H9 (cell line): Measurements from ENCODE around the gene PROX2. TPM values are rescaled to one million over a fixed set of nuclear protein-coding genes. Genes with fewer than 3 reads are reported as not detected.

ENCODE experiments used
- DNase-seq: peaks from one replicate; pipeline ENCODE4 v3.0.0-alpha.2; 2017
- H2AFZ ChIP-seq: one replicate; pipeline ENCODE4 v1.6.1; 2013; ENCODE audit warnings: mild to moderate bottlenecking, low read length, control low read depth, moderate library complexity
- H2AK5ac ChIP-seq: 2 replicates; pipeline ENCODE4 v1.6.1; 2013; ENCODE audit warnings: low read length, control low read depth, mixed read lengths; ENCODE audit not compliant: insufficient read length
- H2BK120ac ChIP-seq: one replicate; pipeline ENCODE4 v1.6.1; 2013; ENCODE audit warnings: low read depth, mild to moderate bottlenecking, low read length, control low read depth, inconsistent platforms; ENCODE audit not compliant: poor library complexity, severe bottlenecking
- H2BK12ac ChIP-seq: 2 replicates; pipeline ENCODE4 v1.6.1; 2013; ENCODE audit warnings: low read length, control low read depth, mixed read lengths, low read depth; ENCODE audit not compliant: insufficient read length
- H2BK15ac ChIP-seq: 2 replicates; pipeline ENCODE4 v1.6.1; 2013; ENCODE audit warnings: low read depth, low read length, control low read depth
- H2BK20ac ChIP-seq: one replicate; pipeline ENCODE4 v1.6.1; 2013; ENCODE audit warnings: low read depth, mild to moderate bottlenecking, low read length, control low read depth, inconsistent platforms; ENCODE audit not compliant: poor library complexity, severe bottlenecking
- H2BK5ac ChIP-seq: 2 replicates; pipeline ENCODE4 v1.6.1; 2013; ENCODE audit warnings: low read length, control low read depth, mixed read lengths; ENCODE audit not compliant: insufficient read length
- H3K14ac ChIP-seq: 2 replicates; pipeline ENCODE4 v1.6.1; 2013; ENCODE audit warnings: low read length, control low read depth; ENCODE audit not compliant: insufficient read depth
- H3K18ac ChIP-seq: 2 replicates; pipeline ENCODE4 v1.6.1; 2013; ENCODE audit warnings: low read depth, mild to moderate bottlenecking, mixed read lengths, low read length, control low read depth; ENCODE audit not compliant: insufficient read length
- H3K23ac ChIP-seq: 2 replicates; pipeline ENCODE4 v1.6.1; 2013; ENCODE audit warnings: low read length, control low read depth, mixed read lengths, low read depth; ENCODE audit not compliant: insufficient read length
- H3K23me2 ChIP-seq: 2 replicates; pipeline ENCODE4 v1.6.1; 2013; ENCODE audit warnings: low read depth, mild to moderate bottlenecking, mixed read lengths, low read length, control low read depth; ENCODE audit not compliant: insufficient read length, poor library complexity, severe bottlenecking
- H3K27ac ChIP-seq: 2 replicates; pipeline ENCODE4 v1.5.1; 2013; ENCODE audit warnings: low read length, control low read depth, mixed read lengths, low read depth; ENCODE audit not compliant: insufficient read length
- H3K27me3 ChIP-seq: 2 replicates; pipeline ENCODE4 v1.6.1; 2013; ENCODE audit warnings: low read length, control low read depth, inconsistent platforms; ENCODE audit not compliant: insufficient read depth
- H3K4ac ChIP-seq: 2 replicates; pipeline ENCODE4 v1.6.1; 2013; ENCODE audit warnings: low read depth, mild to moderate bottlenecking, control low read depth, inconsistent platforms, low read length, moderate library complexity
- H3K4me1 ChIP-seq: 2 replicates; pipeline ENCODE4 v1.6.1; 2013; ENCODE audit warnings: low read length, control low read depth, inconsistent platforms; ENCODE audit not compliant: insufficient read depth
- H3K4me2 ChIP-seq: 2 replicates; pipeline ENCODE4 v1.6.1; 2013; ENCODE audit warnings: low read length, control low read depth, mixed read lengths; ENCODE audit not compliant: insufficient read length, insufficient read depth
- H3K56ac ChIP-seq: 2 replicates; pipeline ENCODE4 v1.6.1; 2013; ENCODE audit warnings: low read depth, mild to moderate bottlenecking, mixed read lengths, low read length, control low read depth; ENCODE audit not compliant: insufficient read length
- H3K79me1 ChIP-seq: 2 replicates; pipeline ENCODE4 v1.6.1; 2013; ENCODE audit warnings: low read depth, mild to moderate bottlenecking, moderate library complexity, low read length, control low read depth, inconsistent platforms; ENCODE audit not compliant: insufficient read depth, poor library complexity, severe bottlenecking
- H3K79me2 ChIP-seq: 2 replicates; pipeline ENCODE4 v1.6.1; 2013; ENCODE audit warnings: low read length, control low read depth, inconsistent platforms; ENCODE audit not compliant: insufficient read depth
- H3K9ac ChIP-seq: 2 replicates; pipeline ENCODE4 v1.6.1; 2013; ENCODE audit warnings: low read length, control low read depth, mixed read lengths; ENCODE audit not compliant: insufficient read length; ENCODE audit errors: extremely low read depth
- H3K9me3 ChIP-seq: one replicate; pipeline ENCODE4 v1.6.1; 2013; ENCODE audit warnings: low read depth, low read length, inconsistent platforms; ENCODE audit not compliant: control insufficient read depth
- H3T11ph ChIP-seq: one replicate; pipeline ENCODE4 v1.6.1; 2013; ENCODE audit warnings: mild to moderate bottlenecking, low read length, control low read depth, inconsistent platforms
- H4K20me1 ChIP-seq: one replicate; pipeline ENCODE4 v1.6.1; 2013; ENCODE audit not compliant: control insufficient read depth, insufficient read length, insufficient read depth
- H4K5ac ChIP-seq: 2 replicates; pipeline ENCODE4 v1.6.1; 2013; ENCODE audit warnings: low read depth, mild to moderate bottlenecking, mixed read lengths, low read length, control low read depth; ENCODE audit not compliant: insufficient read length
- H4K8ac ChIP-seq: replicated peaks from 2 replicates; pipeline ENCODE4 v1.6.1; 2013; ENCODE audit warnings: low read length, control low read depth, mixed read lengths, low read depth; ENCODE audit not compliant: insufficient read length
- H4K91ac ChIP-seq: 2 replicates; pipeline ENCODE4 v1.6.1; 2013; ENCODE audit warnings: low read depth, mild to moderate bottlenecking, moderate library complexity, mixed read lengths, low read length, control low read depth; ENCODE audit not compliant: insufficient read length
- H3K27ac Mint-ChIP-seq, 3 experiments: 2 replicates in 2 of 3; 3 replicates in 1 of 3; pipeline ENCODE4 v1.8.0; 2020 to 2021; ENCODE audit warnings: mixed read lengths in 3 of 3, mild to moderate bottlenecking in 1 of 3, moderate library complexity in 1 of 3
- H3K27me3 Mint-ChIP-seq: 2 replicates; pipeline ENCODE4 v1.8.0; 2021; ENCODE audit warnings: low read depth, mild to moderate bottlenecking, moderate library complexity, mixed read lengths
- H3K36me3 Mint-ChIP-seq, 3 experiments: 2 replicates in 2 of 3; 3 replicates in 1 of 3; pipeline ENCODE4 v1.8.0; 2020 to 2021; ENCODE audit warnings: low read depth in 3 of 3, mixed read lengths in 3 of 3; ENCODE audit not compliant: insufficient read depth in 1 of 3
- H3K4me1 Mint-ChIP-seq, 2 experiments: 2 replicates each; pipeline ENCODE4 v1.8.0; 2020; ENCODE audit warnings: mixed read lengths in 2 of 2
- H3K4me3 Mint-ChIP-seq, 2 experiments: 2 replicates in 1 of 2; 3 replicates in 1 of 2; pipeline ENCODE4 v1.8.0; 2020 to 2021; ENCODE audit warnings: mild to moderate bottlenecking in 2 of 2, mixed read lengths in 2 of 2, moderate library complexity in 1 of 2
- H3K9me3 Mint-ChIP-seq, 2 experiments: 2 replicates in 1 of 2; 3 replicates in 1 of 2; pipeline ENCODE4 v1.8.0; 2020; ENCODE audit warnings: mild to moderate bottlenecking in 2 of 2, mixed read lengths in 2 of 2, moderate library complexity in 1 of 2
- CTCF ChIP-seq: fragments of 200-600 bp; sonication (generic); conservative IDR thresholded peaks from 3 replicates; pipeline ENCODE4 v1.8.0; 2021; ENCODE audit warnings: antibody characterized with exemption, mild to moderate bottlenecking
- WGBS: extraction: QIAGEN DNeasy Blood & Tissue Kit; methylation state at CpG from one replicate; pipeline ENCODE4 v1.1.7; 2013; ENCODE audit warnings: missing lambda C conversion rate, low lambda C conversion rate, mixed read lengths; ENCODE audit not compliant: insufficient read length; ENCODE audit errors: extremely low coverage; 5-methylcytosine and 5-hydroxymethylcytosine counted together
- total RNA-seq: library from RNA; stranded (reverse); gene quantifications from 2 replicates; pipeline ENCODE4 v1.2.1, GENCODE V29; 2021

Gene PROX2
- total RNA-seq, 1 experiment from 2014 or later = not detected

GRCh38 chr14:74915826-74916225 is 39.9 kb upstream of the PROX2 start:
- Histone ChIP-seq H2BK15ac (no peak overlapping the region), H4K8ac (no peak overlapping the region), H3K14ac (no peak overlapping the region), H3K4me1 (no peaks in the 10 kb centered on the region; the same call in 1 of the 2 replicates), H4K91ac (no peak overlapping the region), H3K23ac (no peak overlapping the region), H3K56ac (no peak overlapping the region), H3K4me2 (no peak overlapping the region), H3K4ac (no peak overlapping the region), H4K5ac (no peak overlapping the region), H3T11ph (no peak overlapping the region), H2AFZ (no peak overlapping the region), H3K27me3 (no peaks in the 10 kb centered on the region), H2BK5ac (no peak overlapping the region), H3K18ac (no peak overlapping the region), H4K20me1 (no peaks in the 10 kb centered on the region), H3K9ac (no peak overlapping the region), H3K9me3 (no peaks in the 10 kb centered on the region), H3K79me2 (no peaks in the 10 kb centered on the region), H2BK20ac (no peak overlapping the region), H3K27ac (no peak overlapping the region), H2BK120ac (no peak overlapping the region), H2BK12ac (no peak overlapping the region), H2AK5ac (no peak overlapping the region), H3K23me2 (no peaks in the 10 kb centered on the region), H3K79me1 (no peaks in the 10 kb centered on the region)
- Mint-ChIP-seq H3K27me3 (no peaks in the 10 kb centered on the region; the same call in 1 of the 2 replicates), H3K27ac (no peak overlapping the region), H3K9me3 (no peaks in the 10 kb centered on the region), H3K36me3 (peaks cover 0 to 6% (median 0%) of the 10 kb centered on the region in 3 experiments; a peak in 3 of 7 replicates), H3K4me1 (peaks cover 0 to 3% of the 10 kb centered on the region in 2 experiments; a peak in 1 of 4 replicates), H3K4me3 (no peak overlapping the region)
- no peak for TF ChIP-seq CTCF
- no CpG with 5 or more reads among the region's 7 CpGs for WGBS
- no peak for DNase-seq
